Naive thymus-derived CD4-positive, alpha-beta T cell (primary cell): ENCODE data around the gene CFAP54. TPM values are rescaled to one million over a fixed set of nuclear protein-coding genes. Genes with fewer than 3 reads are reported as not detected.

Source experiments
- ATAC-seq: fragments of 150-1000 bp; cut with Tn5 transposase; 2 replicates; pipeline ENCODE4 v1.10.0; 2021; ENCODE audit warnings: mild to moderate bottlenecking, moderate library complexity
- CTCF ChIA-PET: fragments of 350-600 bp; sonication (Branson Sonifier 250); formaldehyde crosslinking; loops from one replicate; lab custom pipeline; 2021; ENCODE audit warnings: antibody characterized with exemption; lab: Charles Lee
- POLR2A ChIA-PET: fragments of 350-600 bp; sonication (Branson Sonifier 250); formaldehyde crosslinking; loops from one replicate; lab custom pipeline; 2021; ENCODE audit warnings: antibody characterized with exemption, inconsistent platforms; lab: Charles Lee
- DNase-seq, 9 donors: peaks; one replicate each; pipeline versions ENCODE4 v3.0.0 to v3.0.0-alpha.2; 2020 to 2022; ENCODE audit warnings: mixed read lengths in 1 of 9
- H3K27ac ChIP-seq: one replicate; pipeline ENCODE4 v1.7.0; 2013; ENCODE audit warnings: mild to moderate bottlenecking, low read depth, low read length, moderate library complexity
- H3K27me3 ChIP-seq, 2 donors: one replicate each; pipeline ENCODE4 v1.7.0; 2013; ENCODE audit warnings: low read length in 2 of 2, mild to moderate bottlenecking in 2 of 2, moderate library complexity in 2 of 2; ENCODE audit not compliant: control insufficient read depth in 2 of 2, insufficient read depth in 2 of 2
- H3K36me3 ChIP-seq, 3 experiments: 1 replicate in 2 of 3; 2 replicates in 1 of 3; pipeline ENCODE4 v1.7.0; 2013; ENCODE audit warnings: low read length in 3 of 3, mild to moderate bottlenecking in 3 of 3, moderate library complexity in 1 of 3; ENCODE audit not compliant: insufficient read depth in 3 of 3, control insufficient read depth in 2 of 3
- H3K4me1 ChIP-seq, 2 donors: one replicate each; pipeline ENCODE4 v1.7.0; 2013; ENCODE audit warnings: low read length in 2 of 2, mild to moderate bottlenecking in 2 of 2, moderate library complexity in 1 of 2; ENCODE audit not compliant: control insufficient read depth in 2 of 2, insufficient read depth in 2 of 2
- H3K4me3 ChIP-seq: 2 replicates; pipeline ENCODE4 v1.7.0; 2013; ENCODE audit warnings: mild to moderate bottlenecking, low read length
- H3K9me3 ChIP-seq, 3 experiments: 1 replicate in 2 of 3; 2 replicates in 1 of 3; pipeline ENCODE4 v1.7.0; 2013; ENCODE audit warnings: low read length in 3 of 3; ENCODE audit not compliant: control insufficient read depth in 2 of 3
- H3K27ac Mint-ChIP-seq, 9 donors: one replicate each; pipeline ENCODE4 v1.8.0; 2020 to 2022; ENCODE audit warnings: mixed read lengths in 9 of 9, mild to moderate bottlenecking in 8 of 9, moderate library complexity in 5 of 9, inconsistent platforms in 2 of 9
- H3K27me3 Mint-ChIP-seq, 5 donors: one replicate each; pipeline ENCODE4 v1.8.0; 2021 to 2022; ENCODE audit warnings: mixed read lengths in 5 of 5, mild to moderate bottlenecking in 1 of 5
- H3K36me3 Mint-ChIP-seq, 5 donors: one replicate each; pipeline ENCODE4 v1.8.0; 2020 to 2022; ENCODE audit warnings: mixed read lengths in 5 of 5, mild to moderate bottlenecking in 3 of 5, inconsistent platforms in 1 of 5
- H3K4me1 Mint-ChIP-seq, 7 donors: one replicate each; pipeline ENCODE4 v1.8.0; 2020 to 2022; ENCODE audit warnings: mixed read lengths in 7 of 7, mild to moderate bottlenecking in 3 of 7, inconsistent platforms in 1 of 7
- H3K4me3 Mint-ChIP-seq, 10 donors: one replicate each; pipeline ENCODE4 v1.8.0; 2020 to 2022; ENCODE audit warnings: mild to moderate bottlenecking in 10 of 10, mixed read lengths in 10 of 10, moderate library complexity in 6 of 10, inconsistent platforms in 2 of 10
- H3K9me3 Mint-ChIP-seq, 11 donors: one replicate each; pipeline ENCODE4 v1.8.0; 2020 to 2022; ENCODE audit warnings: mixed read lengths in 11 of 11, mild to moderate bottlenecking in 4 of 11, inconsistent platforms in 1 of 11, moderate library complexity in 1 of 11
- intact Hi-C, 2 donors: fragments of 100-400 bp; cut with micrococcal nuclease; formaldehyde crosslinking; loops; one replicate each; pipeline ENCODE4 v1.15.1; 2023
- polyA plus RNA-seq, 2 donors: library from polyadenylated mRNA; unstranded; fragments of 300-500 nt; fragmentation: Illumina TruSeq; gene quantifications; one replicate each; pipeline ENCODE4 v1.2.3, GENCODE V29; 2021
- total RNA-seq, 6 experiments: library from RNA in 5 of 6; stranded (reverse) in 5 of 6; gene quantifications; 1 replicate in 5 of 6; 2 replicates in 1 of 6; pipeline ENCODE4 v1.2.3 and lab custom pipeline; 2021 to 2026

The CFAP54 gene
- total and polyA plus RNA-seq, 7 experiments from 2014 or later: 0.07 to 0.93 (median 0.27) TPM; not detected in 1

DNA sequence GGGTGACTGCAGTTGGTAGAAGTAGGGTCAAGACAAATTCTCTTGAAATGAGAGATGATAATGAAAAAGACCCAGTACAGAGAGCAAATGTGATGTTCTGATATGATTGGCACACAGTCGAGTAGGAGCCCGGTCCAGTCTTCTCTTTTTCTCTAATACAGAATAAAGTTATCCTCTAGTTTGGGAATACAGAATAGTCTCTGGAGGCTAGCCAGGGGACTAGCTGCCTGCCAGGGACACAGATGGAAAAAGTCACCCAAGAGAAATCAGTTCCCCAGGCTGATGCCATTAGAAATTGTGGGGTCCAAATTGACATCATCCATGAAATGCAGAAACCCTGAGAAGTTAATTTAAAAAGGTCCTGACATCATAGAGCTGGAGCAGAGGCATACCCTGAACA, 240.5 kb downstream of the CFAP54 start:
- no peaks in the 10 kb centered on the region for H3K4me1 ChIP-seq
- no peak overlapping the region for H3K27ac Mint-ChIP-seq
- H3K4me3 Mint-ChIP-seq: no peak overlapping the region
- H3K36me3 Mint-ChIP-seq: no peaks in the 10 kb centered on the region
- H3K36me3 ChIP-seq: no peaks in the 10 kb centered on the region
- no peak for ATAC-seq
- POLR2A ChIA-PET: no interaction called here
- no peaks in the 10 kb centered on the region for H3K9me3 ChIP-seq
- H3K4me1 Mint-ChIP-seq: no peaks in the 10 kb centered on the region
- no peak overlapping the region for H3K27ac ChIP-seq
- H3K9me3 Mint-ChIP-seq: no peaks in the 10 kb centered on the region
- intact Hi-C loops: no loop called here
- CTCF ChIA-PET: no interaction called here
- DNase-seq: no peak
- H3K27me3 ChIP-seq: no peaks in the 10 kb centered on the region
- peaks cover 0 to 9% (median 8%) of the 10 kb centered on the region in 5 donors for H3K27me3 Mint-ChIP-seq
- no peak overlapping the region for H3K4me3 ChIP-seq

DNA sequence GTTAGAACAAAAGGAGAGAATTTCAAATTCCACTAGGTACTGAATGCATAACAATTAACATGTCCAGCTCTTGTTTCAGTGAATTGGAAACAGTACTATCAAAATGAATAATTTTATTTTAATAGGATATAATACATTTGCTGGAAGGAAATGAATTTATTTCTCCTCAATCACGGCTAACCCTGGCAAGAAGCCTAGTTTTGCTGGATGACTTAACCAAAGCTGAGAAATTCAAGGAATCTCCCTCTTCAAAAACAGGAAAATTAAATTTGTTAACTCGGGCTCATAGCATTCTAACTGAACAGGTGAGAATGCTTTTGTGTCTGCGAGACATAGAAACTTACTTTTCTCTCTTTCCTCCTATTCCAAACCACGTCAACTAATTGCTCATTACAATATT, 254.2 kb downstream of the CFAP54 start:
- H3K36me3 Mint-ChIP-seq: no peaks in the 10 kb centered on the region
- H3K27me3 ChIP-seq: no peaks in the 10 kb centered on the region
- H3K4me3 ChIP-seq: no peak overlapping the region
- H3K27me3 Mint-ChIP-seq: peaks cover 0 to 9% (median 6%) of the 10 kb centered on the region in 5 donors
- POLR2A ChIA-PET: no interaction called here
- no peaks in the 10 kb centered on the region for H3K36me3 ChIP-seq
- no peak for ATAC-seq
- no peaks in the 10 kb centered on the region for H3K4me1 ChIP-seq
- DNase-seq: no peak
- intact Hi-C loops: no loop called here
- H3K9me3 Mint-ChIP-seq: peaks cover 0 to 3% (median 0%) of the 10 kb centered on the region in 11 donors
- no peaks in the 10 kb centered on the region for H3K4me1 Mint-ChIP-seq
- no peak overlapping the region for H3K27ac ChIP-seq
- H3K27ac Mint-ChIP-seq: no peak overlapping the region
- no peaks in the 10 kb centered on the region for H3K9me3 ChIP-seq
- CTCF ChIA-PET: no interaction called here
- H3K4me3 Mint-ChIP-seq: no peak overlapping the region

DNA sequence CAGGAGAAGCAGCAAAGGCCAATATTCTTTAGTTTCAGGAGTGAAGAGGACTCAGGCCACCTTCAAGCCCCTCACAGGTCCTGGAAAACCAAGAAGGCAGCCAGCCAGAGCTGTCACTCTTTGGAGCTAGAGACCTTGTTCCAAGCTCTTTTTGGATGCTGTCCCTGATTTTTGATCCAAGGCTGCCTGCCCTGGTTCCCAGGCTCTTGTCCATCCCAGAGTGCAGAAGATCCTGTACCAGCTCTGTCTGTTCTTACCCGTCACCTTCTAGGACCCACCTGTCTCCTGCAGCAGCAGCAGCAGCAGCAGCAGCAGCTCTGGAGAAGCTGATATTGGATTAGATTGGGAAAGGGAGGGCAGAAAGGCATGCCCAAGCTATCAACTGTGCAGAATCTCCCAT, 260.6 kb downstream of the CFAP54 start:
- no peak overlapping the region for H3K4me3 Mint-ChIP-seq
- ChIA-PET CTCF (no interaction called here), POLR2A (no interaction called here)
- Histone ChIP-seq H3K4me1 (no peaks in the 10 kb centered on the region), H3K27me3 (no peaks in the 10 kb centered on the region), H3K27ac (no peak overlapping the region), H3K4me3 (no peak overlapping the region), H3K9me3 (no peaks in the 10 kb centered on the region), H3K36me3 (no peaks in the 10 kb centered on the region)
- peaks cover 0 to 14% (median 8%) of the 10 kb centered on the region in 5 donors for H3K27me3 Mint-ChIP-seq
- no peaks in the 10 kb centered on the region for H3K36me3 Mint-ChIP-seq
- ATAC-seq (no peak), DNase-seq (no peak)
- H3K4me1 Mint-ChIP-seq: peaks cover 0 to 2% (median 0%) of the 10 kb centered on the region in 7 donors
- no peak overlapping the region for H3K27ac Mint-ChIP-seq
- H3K9me3 Mint-ChIP-seq: peaks cover 0 to 1% (median 0%) of the 10 kb centered on the region in 11 donors
- intact Hi-C loops: no loop called here

DNA sequence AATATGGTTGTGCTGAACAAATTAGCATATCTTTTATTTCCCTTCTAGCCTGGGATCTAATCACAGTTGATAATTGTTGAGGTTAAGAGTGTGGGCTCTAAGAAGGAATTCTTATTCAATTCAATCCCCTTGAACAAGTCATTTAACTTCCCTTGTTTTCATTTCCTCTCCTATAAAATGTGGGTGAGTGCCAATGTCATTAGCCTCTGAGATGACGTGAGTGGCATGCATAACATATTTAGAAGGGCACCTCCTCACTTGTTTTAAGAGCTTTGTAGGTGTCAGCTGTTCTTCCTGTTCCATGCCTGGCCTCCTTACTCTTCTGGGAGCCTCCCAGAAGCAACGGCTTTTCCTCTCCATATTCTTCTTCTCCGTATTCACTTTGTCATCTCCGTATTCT, 262.2 kb downstream of the CFAP54 start:
- H3K9me3 ChIP-seq: no peaks in the 10 kb centered on the region
- peaks cover 0 to 4% (median 0%) of the 10 kb centered on the region in 5 donors for H3K36me3 Mint-ChIP-seq
- H3K27ac ChIP-seq: no peak overlapping the region
- peaks cover 3 to 14% (median 9%) of the 10 kb centered on the region in 5 donors for H3K27me3 Mint-ChIP-seq
- ATAC-seq: no peak
- no peak overlapping the region for H3K27ac Mint-ChIP-seq
- no peak for DNase-seq
- no peak overlapping the region for H3K4me3 ChIP-seq
- CTCF ChIA-PET: no interaction called here
- H3K4me1 Mint-ChIP-seq: peaks cover 0 to 2% (median 0%) of the 10 kb centered on the region in 7 donors
- H3K36me3 ChIP-seq: no peaks in the 10 kb centered on the region
- H3K4me3 Mint-ChIP-seq: no peak overlapping the region
- intact Hi-C loops: no loop called here
- H3K4me1 ChIP-seq: no peaks in the 10 kb centered on the region
- POLR2A ChIA-PET: no interaction called here
- H3K27me3 ChIP-seq: no peaks in the 10 kb centered on the region
- no peaks in the 10 kb centered on the region for H3K9me3 Mint-ChIP-seq

DNA sequence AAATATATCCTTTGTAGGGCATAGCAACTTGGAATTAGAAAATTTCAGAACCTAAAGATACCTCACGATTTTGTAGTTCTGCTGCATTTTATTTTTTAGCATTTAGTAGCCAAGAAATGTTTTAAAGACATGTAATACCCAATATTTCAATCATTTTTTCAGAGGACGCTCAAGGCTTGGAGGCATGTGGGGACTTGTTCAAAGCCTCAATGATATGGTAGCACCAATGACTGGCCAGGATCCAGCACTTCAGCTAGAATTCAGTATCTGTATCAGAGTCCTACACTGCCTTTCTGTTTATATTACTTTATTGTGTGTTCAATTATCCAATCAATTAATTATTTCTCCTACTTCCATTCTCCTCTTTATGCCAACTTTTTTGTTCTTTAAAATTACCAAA, 262.8 kb downstream of the CFAP54 start:
- Histone ChIP-seq H3K4me1 (no peaks in the 10 kb centered on the region), H3K36me3 (no peaks in the 10 kb centered on the region), H3K27me3 (no peaks in the 10 kb centered on the region), H3K4me3 (no peak overlapping the region), H3K9me3 (no peaks in the 10 kb centered on the region), H3K27ac (no peak overlapping the region)
- no peak for ATAC-seq
- no peak overlapping the region for H3K27ac Mint-ChIP-seq
- H3K36me3 Mint-ChIP-seq: peaks cover 0 to 4% (median 0%) of the 10 kb centered on the region in 5 donors
- H3K4me1 Mint-ChIP-seq: peaks cover 0 to 2% (median 0%) of the 10 kb centered on the region in 7 donors
- POLR2A ChIA-PET: no interaction called here
- no peak overlapping the region for H3K4me3 Mint-ChIP-seq
- H3K9me3 Mint-ChIP-seq: no peaks in the 10 kb centered on the region
- peaks cover 3 to 14% (median 6%) of the 10 kb centered on the region in 5 donors for H3K27me3 Mint-ChIP-seq
- no peak for DNase-seq
- intact Hi-C loops: no loop called here
- CTCF ChIA-PET: no interaction called here

DNA sequence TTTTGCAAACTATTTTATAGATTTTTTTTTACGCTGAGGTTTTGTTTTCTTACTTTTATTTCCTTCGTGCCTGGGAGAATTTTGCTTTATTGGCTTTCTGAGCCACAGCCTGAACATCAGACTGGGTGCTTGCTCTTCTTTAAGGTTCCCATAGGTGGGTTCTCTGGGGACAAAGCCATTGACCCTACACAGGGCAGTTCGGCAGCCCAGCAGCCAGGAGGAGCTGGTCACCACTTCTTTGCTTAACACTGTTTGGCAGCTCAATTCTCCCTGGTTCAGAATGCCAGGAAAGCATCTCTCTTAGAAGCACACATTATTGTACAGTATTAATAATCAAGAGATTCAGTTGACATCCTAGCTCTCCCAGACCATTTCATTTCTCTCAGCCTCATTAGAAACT, 276.9 kb downstream of the CFAP54 start:
- Mint-ChIP-seq H3K36me3 (no peaks in the 10 kb centered on the region), H3K27me3 (peaks cover 5 to 15% (median 13%) of the 10 kb centered on the region in 5 donors), H3K4me1 (no peaks in the 10 kb centered on the region), H3K4me3 (no peak overlapping the region), H3K9me3 (peaks cover 0 to 4% (median 0%) of the 10 kb centered on the region in 11 donors), H3K27ac (no peak overlapping the region)
- H3K9me3 ChIP-seq: no peaks in the 10 kb centered on the region
- ChIA-PET POLR2A (interaction anchor here (0.5 kb wide), 1 partner anchor 221 kb away, joined by 3 read pairs; no protein-coding TSS in a partner anchor), CTCF (no interaction called here)
- no peak overlapping the region for H3K27ac ChIP-seq
- intact Hi-C loops: no loop called here
- H3K27me3 ChIP-seq: no peaks in the 10 kb centered on the region
- ATAC-seq: no peak
- no peak for DNase-seq
- no peaks in the 10 kb centered on the region for H3K4me1 ChIP-seq
- no peaks in the 10 kb centered on the region for H3K36me3 ChIP-seq
- H3K4me3 ChIP-seq: no peak overlapping the region

DNA sequence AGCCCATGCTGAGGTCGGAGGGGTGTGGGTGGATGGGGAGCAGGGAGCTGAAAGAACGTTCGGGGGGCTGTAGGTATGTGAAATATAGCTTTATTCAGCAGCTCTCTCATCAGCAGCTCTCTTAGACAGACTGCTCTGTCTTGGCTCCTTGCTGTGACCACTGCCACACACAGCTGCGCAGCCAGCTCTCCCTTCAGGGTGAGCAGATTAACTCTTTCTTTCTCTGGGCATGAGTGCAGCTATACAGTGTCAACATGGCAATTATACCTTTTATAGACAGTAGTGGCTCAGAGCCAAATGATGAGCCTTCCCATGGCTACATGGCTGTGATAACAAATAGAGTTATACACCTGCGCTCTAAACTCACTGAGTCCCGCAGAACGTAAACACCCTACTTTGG, 280.0 kb downstream of the CFAP54 start:
- ChIA-PET CTCF (no interaction called here), POLR2A (no interaction called here)

More for the DNA sequence above, 280.0 kb downstream of the CFAP54 start:
- Histone ChIP-seq H3K9me3 (no peaks in the 10 kb centered on the region), H3K27me3 (no peaks in the 10 kb centered on the region), H3K27ac (no peak overlapping the region), H3K4me1 (no peaks in the 10 kb centered on the region), H3K36me3 (no peaks in the 10 kb centered on the region), H3K4me3 (no peak overlapping the region)
- intact Hi-C loops: no loop called here
- H3K4me3 Mint-ChIP-seq: no peak overlapping the region
- H3K27ac Mint-ChIP-seq: no peak overlapping the region
- peaks cover 5 to 15% (median 8%) of the 10 kb centered on the region in 5 donors for H3K27me3 Mint-ChIP-seq
- H3K36me3 Mint-ChIP-seq: no peaks in the 10 kb centered on the region
- no peak for DNase-seq
- no peak for ATAC-seq
- H3K4me1 Mint-ChIP-seq: no peaks in the 10 kb centered on the region
- peaks cover 0 to 4% (median 0%) of the 10 kb centered on the region in 11 donors for H3K9me3 Mint-ChIP-seq
